Muscle of back (tissue), 13 donors: Measurements from ENCODE around the gene CTSA. TPM values are rescaled to one million over a fixed set of nuclear protein-coding genes. Genes with fewer than 3 reads are reported as not detected.

Experiments
- DNase-seq, 3 donors: peaks; one replicate each; pipeline versions ENCODE4 v3.0.0 to v3.0.0-alpha.2; 2013
- long read RNA-seq, 9 donors: transcript quantifications; one replicate each; lab custom pipeline, GENCODE V29; 2026
- polyA plus RNA-seq, 10 donors: library from polyadenylated mRNA; unstranded; fragments of 120-200 nt; gene quantifications; one replicate each; pipeline ENCODE4 v1.2.1, GENCODE V29; 2013; ENCODE audit not compliant: insufficient read length in 10 of 10

CTSA gene
- polyA plus RNA-seq, result 10 to 100 TPM; 53.0 to 77.9 (median 64.4) TPM
- long read RNA-seq, donor 1, transcript CTSA-204 (15 exons, 2,149 nt), result major isoform, 5 of 12 reads
- long read RNA-seq, donor 1, partial matches to known transcripts, result 0 of 12 reads
- long read RNA-seq, donor 1, other reads (novel, unspliced or antisense), result 0 of 12 reads
- long read RNA-seq, donor 2, transcript CTSA-204 (15 exons, 2,149 nt), result major isoform, 9 of 25 reads
- long read RNA-seq, donor 2, partial matches to known transcripts, result 6 of 25 reads
- long read RNA-seq, donor 2, other reads (novel, unspliced or antisense), result 6 of 25 reads
- long read RNA-seq, donor 3, result 0 reads
- long read RNA-seq, donor 4, transcript CTSA-204 (15 exons, 2,149 nt), result major isoform, 5 of 34 reads
- long read RNA-seq, donor 4, partial matches to known transcripts, result 25 of 34 reads
- long read RNA-seq, donor 4, other reads (novel, unspliced or antisense), result 0 of 34 reads
- long read RNA-seq, donor 5, transcript CTSA-207 (2 exons, 2,183 nt), result minor isoform, 8 of 53 reads
- long read RNA-seq, donor 5, transcript CTSA-204 (15 exons, 2,149 nt), result major isoform, 13 of 53 reads
- long read RNA-seq, donor 5, partial matches to known transcripts, result 27 of 53 reads
- long read RNA-seq, donor 5, other reads (novel, unspliced or antisense), result 0 of 53 reads
- long read RNA-seq, donor 6, transcript CTSA-204 (15 exons, 2,149 nt), result major isoform, 12 of 19 reads
- long read RNA-seq, donor 6, partial matches to known transcripts, result 0 of 19 reads
- long read RNA-seq, donor 6, other reads (novel, unspliced or antisense), result 0 of 19 reads
- long read RNA-seq, donor 7, partial matches to known transcripts, result 17 of 23 reads
- long read RNA-seq, donor 7, other reads (novel, unspliced or antisense), result 0 of 23 reads
- long read RNA-seq, donor 8, transcript CTSA-204 (15 exons, 2,149 nt), result major isoform, 8 of 58 reads
- long read RNA-seq, donor 8, partial matches to known transcripts, result 34 of 58 reads
- long read RNA-seq, donor 8, other reads (novel, unspliced or antisense), result 15 of 58 reads
- long read RNA-seq, donor 9, partial matches to known transcripts, result 6 of 9 reads
- long read RNA-seq, donor 9, other reads (novel, unspliced or antisense), result 0 of 9 reads

GRCh38 chr20:45890985-45891983 is at the start of gene CTSA, which contains the start of gene NEURL2:
TSS of gene CTSA (plus strand) at chr20:45891335. CDS start at chr20:45891569, 234 bp downstream.
TSS of gene NEURL2 (minus strand) at chr20:45891208. CDS start at chr20:45890991, 217 bp downstream.
- peak; percentile 95 to 97 (median 95) for DNase-seq

- no peak for DNase-seq
These were observed 49.6 kb upstream of the CTSA start for GRCh38 chr20:45841407-45842129.

GRCh38 chr20:45842169-45842812 is 48.8 kb upstream of the CTSA start:
- DNase-seq, result peak in 1 of 3 donors; percentile 63

GRCh38 chr20:45843506-45843905 is 47.6 kb upstream of the CTSA start:
- DNase-seq, result no peak

DNA sequence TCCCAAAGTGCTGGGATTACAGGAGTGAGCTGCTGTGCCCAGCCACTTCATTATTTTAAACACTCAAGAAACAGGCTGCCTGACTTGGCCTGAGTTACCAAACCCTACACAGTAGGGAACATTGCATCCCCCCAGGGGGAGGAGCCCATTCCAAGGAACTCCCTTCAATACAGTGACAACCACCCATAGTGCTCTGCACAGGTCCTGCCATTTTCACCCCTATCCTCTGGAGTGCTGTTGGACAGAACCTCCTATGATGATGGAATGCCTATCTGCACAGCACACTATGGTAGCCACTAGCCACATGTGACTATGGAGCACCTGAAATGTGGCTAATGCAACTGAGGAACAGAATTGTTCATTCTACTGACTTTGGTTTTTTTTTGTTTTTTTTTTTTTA is 45.7 kb upstream of the CTSA start:
- no peak for DNase-seq

GRCh38 chr20:45848421-45848820 is 42.7 kb upstream of the CTSA start:
- no peak for DNase-seq

GRCh38 chr20:45848969-45849582 is 42.1 kb upstream of the CTSA start:
- DNase-seq, result no peak

GRCh38 chr20:45850238-45850637 is 40.9 kb upstream of the CTSA start:
- DNase-seq, result no peak

DNA sequence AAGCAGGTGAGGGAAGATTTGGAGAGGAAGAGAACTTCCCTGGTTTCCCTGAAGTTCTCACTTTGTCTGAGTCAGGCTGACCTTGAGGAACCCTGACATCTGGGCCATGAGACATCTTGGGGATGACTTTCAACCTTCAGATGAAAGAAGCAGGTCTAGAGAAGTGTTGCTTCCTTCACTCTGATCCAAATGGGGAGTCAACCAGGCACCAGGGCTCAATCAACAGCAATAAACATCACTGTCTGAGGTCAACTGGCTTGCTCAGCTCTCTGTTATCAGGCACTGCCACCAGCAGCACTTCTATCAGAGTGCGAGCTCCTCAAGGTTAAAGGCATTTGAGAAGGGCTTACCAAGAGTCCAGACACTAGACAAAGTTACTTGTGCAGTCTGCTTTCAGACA is 40.2 kb upstream of the CTSA start:
- no peak for DNase-seq

DNA sequence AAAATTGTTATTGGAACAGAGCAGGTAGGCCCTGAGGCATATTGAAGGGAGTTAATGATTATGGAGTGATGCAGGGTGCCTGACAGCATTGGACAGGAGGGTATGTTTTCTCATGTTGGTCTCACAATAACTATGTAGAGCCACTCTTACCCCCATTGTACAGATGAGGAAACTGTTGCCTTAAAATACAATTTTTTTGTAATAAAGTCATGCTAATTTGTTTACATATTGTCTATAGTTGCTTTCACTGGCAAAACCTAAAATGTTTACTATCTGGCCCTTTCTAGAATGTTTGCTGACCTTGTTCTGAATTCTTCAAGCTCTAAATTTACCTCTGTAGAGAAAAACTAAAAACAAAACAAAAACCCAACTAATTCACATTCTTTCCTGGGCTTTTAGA is 39.6 kb upstream of the CTSA start:
- no peak for DNase-seq

DNA sequence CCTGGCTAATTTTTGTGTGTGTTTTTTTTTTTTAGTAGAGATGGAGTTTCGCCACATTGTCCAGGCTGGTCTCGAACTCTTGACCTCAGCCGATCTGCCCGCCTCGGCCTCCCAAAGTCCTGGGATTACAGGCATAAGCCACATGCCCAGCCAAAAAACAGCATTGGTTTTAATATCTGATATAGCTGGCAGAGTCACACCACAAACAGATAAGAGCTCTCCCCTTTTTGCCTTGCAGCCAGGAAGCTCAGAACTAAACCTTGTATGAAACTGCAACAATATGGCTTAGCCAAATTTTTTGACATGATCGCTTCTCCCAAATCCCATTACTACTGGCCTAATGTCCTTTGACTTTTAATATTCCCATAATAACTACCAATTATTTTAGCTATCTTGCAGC is 38.8 kb upstream of the CTSA start:
- no peak for DNase-seq

DNA sequence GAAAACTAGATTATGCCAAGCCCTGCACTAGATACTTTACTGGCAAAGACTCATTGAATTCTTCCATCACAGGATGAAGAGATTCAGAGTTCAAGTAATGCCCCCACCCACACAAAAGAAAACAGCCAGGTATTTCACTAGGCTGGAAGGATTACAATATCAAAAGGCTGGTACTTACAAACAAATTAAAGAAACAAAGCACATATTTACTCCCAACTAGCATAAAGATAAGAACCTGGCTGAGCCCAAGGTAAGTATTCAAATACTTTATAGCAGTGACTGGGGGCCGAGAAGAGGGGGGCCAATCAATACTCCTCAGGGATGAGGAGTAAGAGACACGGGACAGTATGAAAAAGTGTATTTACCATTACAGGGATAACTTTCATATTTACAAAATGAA is 37.7 kb upstream of the CTSA start:
- DNase-seq, result no peak

DNA sequence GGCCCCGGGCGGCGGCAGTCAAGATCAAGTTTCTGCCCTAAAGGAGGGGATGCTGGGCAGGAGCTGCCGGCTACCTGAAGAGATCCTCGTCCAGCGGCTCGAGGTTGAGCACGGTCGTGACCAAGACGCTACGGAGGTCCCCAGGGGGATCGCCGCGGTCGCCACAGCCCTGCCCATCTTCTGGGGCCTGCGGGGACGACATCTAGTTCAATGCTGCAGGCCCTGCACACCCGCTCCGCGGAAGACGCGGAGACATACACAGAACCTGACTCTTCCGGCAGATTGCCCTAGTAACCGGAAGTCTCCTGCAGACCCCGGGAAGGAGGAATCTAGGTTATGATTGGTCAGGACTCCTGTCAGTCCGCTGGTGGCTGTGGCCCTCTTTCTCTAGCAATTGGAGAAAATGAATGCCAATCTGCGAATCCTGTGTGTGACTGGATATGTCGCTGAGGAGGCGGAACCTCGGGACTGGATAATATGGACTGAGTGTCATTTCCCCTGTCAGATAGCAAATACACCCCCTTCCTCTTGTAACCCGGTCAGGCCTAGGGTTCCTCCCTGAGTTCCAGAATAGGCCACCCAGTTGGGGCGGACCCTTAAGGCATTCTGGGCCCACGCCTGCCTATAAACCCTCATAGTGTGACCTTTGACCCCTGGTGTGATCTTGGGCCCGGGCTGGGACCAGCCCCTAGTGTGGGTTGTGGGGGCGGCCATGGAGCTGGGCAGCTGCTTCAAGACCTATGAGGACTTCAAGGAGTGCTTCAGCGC is 33.8 kb upstream of the CTSA start, which contains the start of the genes ACOT8 and ZSWIM3:
Gene ACOT8 (minus strand): TSS at position 279 of the 768 bp plus-strand sequence. CDS start 77 bp downstream, at position 202.
Gene ZSWIM3 (plus strand): TSS at position 501 of the 768 bp plus-strand sequence. CDS start 212 bp downstream, at position 713.
- peak; percentile 100 for DNase-seq

DNA sequence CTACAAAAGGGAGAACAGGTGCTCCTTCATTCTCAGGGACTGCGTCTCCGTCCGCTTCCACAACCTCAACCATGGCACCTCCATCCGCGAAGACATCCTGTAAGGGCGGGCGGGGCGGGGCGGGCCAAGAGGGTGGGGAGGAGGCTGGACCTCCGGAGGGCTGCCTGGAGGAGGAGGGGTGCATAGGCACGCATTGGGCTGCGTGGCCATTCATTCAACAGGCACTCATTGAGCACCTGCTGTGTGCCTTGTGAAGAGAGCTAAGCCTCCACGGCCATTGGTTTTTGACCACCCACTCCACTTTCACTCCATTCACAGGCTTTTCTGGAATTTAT is 33.3 kb upstream of the CTSA start:
- no peak for DNase-seq

GRCh38 chr20:45859916-45860315 is 31.2 kb upstream of the CTSA start:
- no peak for DNase-seq

DNA sequence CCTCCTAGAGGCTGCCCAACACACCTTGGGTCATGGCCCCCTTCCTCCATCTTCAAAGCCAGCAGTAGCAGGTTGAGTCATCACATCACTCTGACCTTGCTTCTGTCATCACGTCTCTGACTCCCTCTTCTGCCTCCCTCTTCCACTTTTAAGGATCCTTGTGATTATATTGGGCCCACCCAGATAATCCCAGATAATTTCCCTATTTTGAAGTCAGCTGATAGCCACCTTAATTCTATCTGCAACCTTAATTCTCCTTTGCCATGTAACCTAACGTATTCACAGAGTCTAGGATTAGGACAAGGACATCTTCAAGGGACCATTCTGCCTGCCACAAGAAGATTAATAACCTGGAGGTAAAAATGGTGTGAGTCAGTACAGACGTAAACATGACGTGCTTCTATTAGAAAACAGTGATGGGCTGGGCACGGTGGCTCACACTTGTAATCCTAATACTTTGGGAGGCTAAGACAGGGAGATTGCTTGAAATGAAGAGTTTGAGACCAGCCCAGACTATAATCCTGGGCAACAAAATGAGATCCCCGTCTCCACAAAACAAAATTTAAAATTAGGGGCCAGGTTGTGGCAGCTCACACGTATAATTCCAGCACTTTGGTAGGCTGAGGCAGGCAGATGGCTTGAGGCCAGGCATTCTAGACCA is 30.4 kb upstream of the CTSA start:
- no peak for DNase-seq

DNA sequence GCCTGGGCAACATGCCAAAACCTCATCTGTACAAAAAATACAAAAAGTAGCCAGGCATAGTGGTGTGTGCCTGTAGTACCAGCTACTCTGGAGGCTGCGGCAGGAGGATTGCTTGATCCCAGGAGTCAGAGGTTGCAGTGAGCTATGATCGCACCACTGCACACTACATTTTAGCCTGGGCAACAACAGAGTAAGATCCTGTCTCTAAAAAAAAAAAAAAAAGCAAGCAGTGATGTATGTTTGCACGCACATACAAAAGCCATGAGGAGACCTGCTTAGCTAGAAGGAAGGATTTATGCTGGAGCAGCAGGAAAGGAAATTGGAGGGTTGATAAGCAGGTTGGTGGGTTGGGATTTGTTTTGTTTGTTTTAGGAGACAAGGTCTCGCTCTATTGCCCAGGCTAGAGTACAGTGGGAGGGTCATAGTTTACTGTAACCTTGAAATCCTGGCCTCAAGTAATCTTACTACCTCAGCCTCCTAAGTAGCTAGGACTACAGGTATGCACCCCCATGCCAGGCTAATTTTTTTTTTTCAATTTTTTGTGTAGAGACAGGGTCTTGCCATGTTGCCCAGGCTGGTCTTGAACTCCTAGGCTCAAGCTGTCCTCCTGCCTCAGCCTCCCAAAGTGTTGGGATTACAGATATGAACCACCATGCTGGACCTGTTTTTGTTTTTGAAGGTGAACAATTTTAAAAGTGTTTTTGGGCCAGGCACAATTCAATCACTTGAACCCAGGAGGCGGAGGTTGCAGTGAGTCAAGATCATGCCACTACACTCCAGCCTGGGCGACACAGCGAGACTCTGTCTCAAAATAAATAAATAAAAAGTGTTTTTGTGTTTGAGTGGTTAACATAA is 29.7 kb upstream of the CTSA start:
- no peak for DNase-seq
